Psoas muscle (tissue), 8 donors: ENCODE data around the gene EPB41L3. TPM values are rescaled to one million over a fixed set of nuclear protein-coding genes. Genes with fewer than 3 reads are reported as not detected.

Source experiments
- ATAC-seq, 4 donors: fragments of 200-7000 bp; cut with Tn5 transposase; one replicate each; pipeline ENCODE4 v1.9.1; 2020; ENCODE audit warnings: moderate library complexity in 3 of 4, mild to moderate bottlenecking in 2 of 4
- DNase-seq, 2 donors: peaks; one replicate each; pipeline ENCODE4 v3.0.0-alpha.2; 2020
- H3K27ac ChIP-seq: fragments of 200-600 bp; one replicate; pipeline ENCODE4 v1.8.0; 2022
- H3K27me3 ChIP-seq, 3 donors: fragments of 200-600 bp in 1 of 3; one replicate each; pipeline versions ENCODE4 v1.6.1 to v1.8.0; 2013 to 2022; ENCODE audit warnings: low read length in 2 of 3, mild to moderate bottlenecking in 2 of 3, moderate library complexity in 1 of 3; ENCODE audit not compliant: insufficient read depth in 3 of 3
- H3K36me3 ChIP-seq, 2 donors: fragments of 200-600 bp in 1 of 2; one replicate each; pipeline versions ENCODE4 v1.6.1 to v1.8.0; 2013 to 2022; ENCODE audit warnings: low read depth in 1 of 2, mild to moderate bottlenecking in 1 of 2, moderate library complexity in 1 of 2; ENCODE audit not compliant: insufficient read depth in 1 of 2
- H3K4me1 ChIP-seq: fragments of 200-600 bp; one replicate; pipeline ENCODE4 v1.8.0; 2022
- H3K4me3 ChIP-seq: fragments of 200-600 bp; one replicate; pipeline ENCODE4 v1.8.0; 2022; ENCODE audit warnings: mild to moderate bottlenecking
- H3K9me3 ChIP-seq: fragments of 200-600 bp; one replicate; pipeline ENCODE4 v1.8.0; 2022
- WGBS, 3 donors: extraction: QIAGEN DNeasy Blood & Tissue Kit; methylation state at CpG; one replicate each; pipeline versions ENCODE4 v1.1.6 to v1.1.7; 2013; 5-methylcytosine and 5-hydroxymethylcytosine counted together
- intact Hi-C, 2 donors: fragments of 100-400 bp; cut with DNase I; formaldehyde crosslinking; loops; one replicate each; pipeline versions ENCODE4 v1.11.0 to v1.14.2; 2022
- polyA plus RNA-seq, 3 donors: library from polyadenylated mRNA; stranded (reverse); fragments of 200-250 nt; gene quantifications; one replicate each; pipeline ENCODE4 v1.2.3, GENCODE V29; 2013
- total RNA-seq, 4 donors: library from RNA; stranded (reverse); fragmentation: NEBNext Ultra II Directional in 2 of 4; extraction: Animal tissue kit (Norgen Biotek cat#: 25700) in 2 of 4; gene quantifications; one replicate each; pipeline versions ENCODE4 v1.2.1 to v1.2.4, GENCODE V29; 2021 to 2023
- TF ChIP-seq, protein P1 (sequence below): fragments of 200-600 bp; IDR thresholded peaks from one replicate; pipeline ENCODE4 v1.8.0; 2022; ENCODE audit warnings: antibody characterized with exemption
- donor health status: healthy with polysubstance abuse.
- donor health status: DM: no; HTN: no; CAD: no; lungs with moderate emphysema.
- donor health status: Bipolar disorder and iron deficiency.
- donor health status: healthy.
- donor health status: DM: yes; HTN: yes; CAD: no.
- donor health status: DM: no; HTN: no; CAD: no.
- donor health status: DM: no; HTN: no; CAD: no.
- donor health status: DM: yes; HTN: yes; CAD: no.

The EPB41L3 gene
- total and polyA plus RNA-seq, 7 donors: 1.4 to 23.6 (median 6.0) TPM

DNA sequence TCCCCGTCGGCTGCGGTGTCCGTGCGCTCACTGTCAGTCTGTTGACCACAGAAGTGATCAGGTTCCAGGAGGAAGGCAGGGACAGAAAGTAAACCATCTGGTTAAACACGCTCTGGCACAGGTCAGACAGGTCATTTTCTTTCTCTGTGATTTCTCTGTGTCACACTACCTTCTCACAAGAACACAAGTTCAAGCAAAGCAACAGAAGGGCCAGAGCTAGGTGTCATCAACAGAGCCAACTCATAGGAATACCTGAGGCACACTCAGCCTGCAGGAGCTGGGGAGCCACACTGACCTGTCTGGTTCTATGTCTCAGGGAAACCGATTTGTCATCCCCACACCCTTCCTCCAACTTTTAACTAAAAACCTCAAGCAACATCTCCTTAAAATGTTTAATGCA is 133.2 kb downstream of the EPB41L3 start:
- TF ChIP-seq, protein P1, sequence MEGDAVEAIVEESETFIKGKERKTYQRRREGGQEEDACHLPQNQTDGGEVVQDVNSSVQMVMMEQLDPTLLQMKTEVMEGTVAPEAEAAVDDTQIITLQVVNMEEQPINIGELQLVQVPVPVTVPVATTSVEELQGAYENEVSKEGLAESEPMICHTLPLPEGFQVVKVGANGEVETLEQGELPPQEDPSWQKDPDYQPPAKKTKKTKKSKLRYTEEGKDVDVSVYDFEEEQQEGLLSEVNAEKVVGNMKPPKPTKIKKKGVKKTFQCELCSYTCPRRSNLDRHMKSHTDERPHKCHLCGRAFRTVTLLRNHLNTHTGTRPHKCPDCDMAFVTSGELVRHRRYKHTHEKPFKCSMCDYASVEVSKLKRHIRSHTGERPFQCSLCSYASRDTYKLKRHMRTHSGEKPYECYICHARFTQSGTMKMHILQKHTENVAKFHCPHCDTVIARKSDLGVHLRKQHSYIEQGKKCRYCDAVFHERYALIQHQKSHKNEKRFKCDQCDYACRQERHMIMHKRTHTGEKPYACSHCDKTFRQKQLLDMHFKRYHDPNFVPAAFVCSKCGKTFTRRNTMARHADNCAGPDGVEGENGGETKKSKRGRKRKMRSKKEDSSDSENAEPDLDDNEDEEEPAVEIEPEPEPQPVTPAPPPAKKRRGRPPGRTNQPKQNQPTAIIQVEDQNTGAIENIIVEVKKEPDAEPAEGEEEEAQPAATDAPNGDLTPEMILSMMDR: no peak
- intact Hi-C loops: no loop called here
- ATAC-seq (no peak), DNase-seq (no peak)
- no peaks in the 10 kb centered on the region for H3K27me3 ChIP-seq
- no peaks in the 10 kb centered on the region for H3K4me1 ChIP-seq
- no peak overlapping the region for H3K4me3 ChIP-seq
- H3K27ac ChIP-seq: no peak overlapping the region
- no peaks in the 10 kb centered on the region for H3K9me3 ChIP-seq
- H3K36me3 ChIP-seq: no peaks in the 10 kb centered on the region
- 77 to 88% (median 85%) methylated on average over 7 of the region's 7 CpGs for WGBS, 3 donors

DNA sequence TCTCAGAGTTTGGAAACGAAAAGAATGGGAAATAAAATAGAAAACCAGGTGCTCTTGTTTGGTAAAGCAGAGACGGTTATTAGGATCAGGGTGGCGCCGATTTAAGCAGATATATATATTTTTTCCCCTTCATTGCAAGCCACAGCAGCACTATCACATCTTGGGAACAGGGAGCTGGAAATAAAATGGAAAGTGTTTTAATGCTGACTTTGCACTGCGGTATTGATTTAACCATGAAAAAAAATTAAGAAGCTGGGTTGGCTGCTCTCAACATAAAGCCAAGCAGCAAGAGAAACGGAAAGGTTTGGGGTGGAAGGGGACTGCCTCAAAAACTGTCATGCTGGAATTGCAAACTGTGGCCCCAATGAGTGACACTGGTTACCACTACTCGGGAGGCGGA is 145.5 kb downstream of the EPB41L3 start:
- WGBS, 3 donors: 94 to 96% (median 95%) methylated on average over 8 of the region's 8 CpGs
- DNase-seq (no peak), ATAC-seq (no peak)
- intact Hi-C loops: no loop called here
- Histone ChIP-seq H3K9me3 (no peaks in the 10 kb centered on the region), H3K27me3 (no peaks in the 10 kb centered on the region), H3K36me3 (no peaks in the 10 kb centered on the region), H3K27ac (no peak overlapping the region), H3K4me3 (no peak overlapping the region), H3K4me1 (no peaks in the 10 kb centered on the region)
- TF ChIP-seq, protein P1: no peak

DNA sequence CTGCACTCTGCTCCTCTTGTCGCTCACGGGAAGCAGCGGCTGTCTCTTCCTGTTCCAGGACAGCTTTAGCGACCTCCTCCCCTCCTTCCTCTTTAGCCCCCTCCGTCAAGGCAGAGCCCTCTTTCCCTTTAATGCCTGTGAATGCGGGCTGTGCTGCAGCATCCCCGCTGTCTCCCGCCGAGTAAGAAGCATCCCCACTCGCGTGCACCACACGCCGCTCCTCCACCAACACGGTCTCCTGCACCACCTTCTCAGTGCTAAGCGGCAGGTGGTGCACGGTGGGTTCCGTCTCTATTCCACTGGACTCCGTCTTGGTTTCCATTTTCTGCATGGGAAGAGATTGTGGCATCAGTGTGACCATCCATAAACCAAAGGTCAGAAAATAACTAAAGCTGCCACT is 146.7 kb downstream of the EPB41L3 start:
- Histone ChIP-seq H3K4me3 (no peak overlapping the region), H3K27me3 (no peaks in the 10 kb centered on the region), H3K9me3 (no peaks in the 10 kb centered on the region), H3K4me1 (no peaks in the 10 kb centered on the region), H3K36me3 (no peaks in the 10 kb centered on the region), H3K27ac (no peak overlapping the region)
- 90 to 95% (median 95%) methylated on average over 18 of the region's 18 CpGs for WGBS, 3 donors
- TF ChIP-seq, protein P1: no peak
- intact Hi-C loops: no loop called here
- no peak for DNase-seq
- no peak for ATAC-seq

DNA sequence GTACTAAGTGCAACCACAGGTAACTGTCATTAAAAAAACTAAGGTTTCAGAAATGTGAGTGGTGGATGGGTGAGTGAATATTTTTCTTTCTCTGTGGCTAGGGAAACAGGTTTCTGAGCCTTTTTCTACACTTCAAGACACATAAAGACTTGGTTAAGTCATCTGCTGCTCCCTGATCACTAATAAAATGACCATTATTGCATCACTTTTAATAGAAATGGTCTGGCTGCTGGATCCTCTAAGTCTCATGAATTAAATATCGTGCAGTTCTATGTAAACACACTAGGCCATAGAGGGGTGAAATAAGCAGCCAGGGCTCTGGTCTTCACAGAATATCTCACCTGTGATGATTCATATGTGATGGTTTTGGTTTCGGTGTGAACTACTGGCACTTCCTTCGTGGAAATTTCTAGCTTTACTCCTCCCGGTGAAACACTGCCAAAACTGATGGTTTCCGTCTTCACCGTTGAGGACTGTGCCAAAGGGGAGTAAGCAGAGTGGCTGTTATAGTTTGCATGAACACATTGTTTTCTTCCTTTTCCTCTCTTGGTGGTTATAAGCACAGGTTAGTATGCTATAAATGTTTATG is 147.8 kb downstream of the EPB41L3 start:
- no peak overlapping the region for H3K27ac ChIP-seq
- no peaks in the 10 kb centered on the region for H3K9me3 ChIP-seq
- no peaks in the 10 kb centered on the region for H3K27me3 ChIP-seq
- 79 to 88% (median 83%) methylated on average over 6 of the region's 6 CpGs for whole genome bisulfite sequencing, 3 donors
- H3K4me1 ChIP-seq: no peaks in the 10 kb centered on the region
- DNase-seq: no peak
- no peak for ATAC-seq
- H3K4me3 ChIP-seq: no peak overlapping the region
- intact Hi-C loops: no loop called here
- no peaks in the 10 kb centered on the region for H3K36me3 ChIP-seq
- TF ChIP-seq, protein P1: no peak

DNA sequence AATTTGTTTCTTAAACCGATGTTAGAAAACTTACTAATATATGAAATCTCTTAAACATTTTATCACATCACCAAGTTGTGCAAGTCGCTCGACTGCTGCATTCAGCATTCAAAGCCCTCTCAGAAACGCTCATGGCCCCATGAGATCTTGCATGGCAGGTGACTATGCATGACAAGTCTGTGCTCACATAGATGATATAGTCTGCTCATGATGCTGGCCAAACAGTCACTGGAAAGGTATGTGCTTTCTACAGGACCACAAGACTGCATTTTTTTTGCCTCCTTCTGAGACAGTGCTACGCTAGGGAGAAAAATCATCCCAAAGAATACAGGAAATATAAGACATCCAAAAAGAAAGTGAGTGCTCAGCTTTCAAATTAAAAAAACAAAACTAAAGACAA is 150.0 kb downstream of the EPB41L3 start:
- DNase-seq (no peak), ATAC-seq (no peak)
- Histone ChIP-seq H3K9me3 (no peaks in the 10 kb centered on the region), H3K4me1 (no peaks in the 10 kb centered on the region), H3K4me3 (no peak overlapping the region), H3K36me3 (no peaks in the 10 kb centered on the region), H3K27ac (no peak overlapping the region), H3K27me3 (no peaks in the 10 kb centered on the region)
- intact Hi-C loops: no loop called here
- WGBS, 3 donors: 85 to 90% (median 88%) methylated on average over 5 of the region's 5 CpGs
- TF ChIP-seq, protein P1: no peak
